Measurements from ENCODE around the gene TAF8. TPM values are rescaled to one million over a fixed set of nuclear protein-coding genes. Genes with fewer than 3 reads are reported as not detected.

Gene TAF8
- total RNA-seq, 1 donor, result 25.9 TPM

GRCh38 chr6:42135161-42135560 is 84.8 kb downstream of the TAF8 start:
- H3K9me3 ChIP-seq (ENCODE audit: low read depth, low read length), result no peaks in the 10 kb centered on the region
- H3K27me3 ChIP-seq (ENCODE audit: insufficient read depth, low read length), result no peaks in the 10 kb centered on the region
- H3K4me1 ChIP-seq (ENCODE audit: insufficient read depth, low read length), result peaks cover 4% of the 10 kb centered on the region
- no peak overlapping the region for H3K4me3 ChIP-seq (ENCODE audit: low read length)

DNA sequence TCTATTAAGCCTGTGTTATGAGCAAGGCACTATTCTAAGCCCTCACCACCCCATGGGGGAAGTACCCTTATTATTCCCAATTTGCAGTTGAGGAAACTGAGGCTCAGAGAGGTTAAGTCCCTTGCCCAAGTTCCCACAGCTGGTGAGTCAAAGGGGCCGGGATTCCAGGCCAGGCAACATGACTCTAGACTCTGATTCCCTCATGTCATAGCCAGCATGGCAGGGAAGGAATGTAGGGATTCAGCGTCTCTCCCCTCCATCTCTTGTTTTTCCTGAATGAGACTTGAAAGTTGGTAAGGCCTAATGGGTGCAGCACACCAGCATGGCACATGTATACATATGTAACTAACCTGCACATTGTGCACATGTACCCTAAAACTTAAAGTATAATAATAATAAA is 85.4 kb downstream of the TAF8 start:
- H3K27me3 ChIP-seq (ENCODE audit: insufficient read depth, low read length), result no peaks in the 10 kb centered on the region
- no peaks in the 10 kb centered on the region for H3K9me3 ChIP-seq (ENCODE audit: low read depth, low read length)
- no peak overlapping the region for H3K4me3 ChIP-seq (ENCODE audit: low read length)
- peaks cover 10% of the 10 kb centered on the region for H3K4me1 ChIP-seq (ENCODE audit: insufficient read depth, low read length)

DNA sequence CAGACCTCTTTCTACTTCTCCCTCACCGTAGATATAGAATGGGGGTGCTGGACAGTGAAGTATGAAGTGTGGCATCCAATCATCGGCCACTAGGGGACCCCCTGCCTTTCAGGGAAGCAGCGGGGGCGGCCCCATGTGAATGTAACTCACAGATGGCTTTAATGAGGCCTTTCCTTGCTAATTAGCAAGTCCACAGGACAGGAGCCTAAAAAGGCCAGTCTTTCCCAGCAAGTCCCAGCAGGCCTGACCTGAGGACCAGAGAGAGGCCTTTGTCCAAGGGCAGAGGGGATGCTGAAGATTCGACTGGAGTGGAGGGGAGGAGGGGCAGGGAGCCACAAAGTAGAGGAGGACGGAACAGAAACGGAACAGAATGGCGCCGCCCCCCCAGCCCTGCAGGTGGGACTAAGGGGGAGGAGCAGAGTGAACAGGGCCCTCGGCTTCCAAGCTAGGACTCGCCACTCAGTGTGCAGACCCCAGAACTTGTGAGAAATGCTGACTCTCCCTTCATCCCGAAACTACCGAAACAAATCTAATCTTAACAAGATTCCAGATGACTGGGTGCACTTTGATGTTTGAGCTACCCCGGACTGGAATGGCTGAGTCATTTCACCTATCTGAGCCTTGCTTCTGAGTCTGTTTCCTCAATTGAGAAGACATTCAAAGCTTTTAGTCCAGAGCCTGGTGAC is 86.3 kb downstream of the TAF8 start:
- Histone ChIP-seq H3K4me3 (ENCODE audit: low read length) (no peak overlapping the region), H3K27me3 (ENCODE audit: insufficient read depth, low read length) (peaks cover 6% of the 10 kb centered on the region), H3K9me3 (ENCODE audit: low read depth, low read length) (no peaks in the 10 kb centered on the region), H3K4me1 (ENCODE audit: insufficient read depth, low read length) (peaks cover 10% of the 10 kb centered on the region)

Other genes starting within 250 kb of the TAF8 start
- 3.5 TPM for gene USP49, start 155.1 kb upstream of the TAF8 start, total RNA-seq
- gene MED20, start 129.4 kb upstream of the TAF8 start, total RNA-seq, result 2.5 TPM
- gene BYSL, start 129.0 kb upstream of the TAF8 start, total RNA-seq, result 3.8 TPM
- 219 TPM for gene CCND3, start 108.7 kb upstream of the TAF8 start, total RNA-seq
- not detected for gene C6orf132, start 92.1 kb downstream of the TAF8 start, total RNA-seq
- not detected for gene GUCA1A, start 122.8 kb downstream of the TAF8 start, total RNA-seq
- 0.84 TPM for gene GUCA1B, start 144.4 kb downstream of the TAF8 start, total RNA-seq
- 26.8 TPM for gene MRPS10, start 167.3 kb downstream of the TAF8 start, total RNA-seq